GM19023 (cell line): Measurements from ENCODE around the gene CCDC160.
"Not testable (repeated sequence)": the region's sequence is repeated elsewhere in the genome, so short reads cannot be mapped to it uniquely, and the experiment has no call there.

Source experiments
- ATAC-seq: cut with Tn5 transposase; IDR thresholded peaks from one replicate; pipeline ENCODE4 v1.9.1; 2021; ENCODE audit warnings: mild to moderate bottlenecking, moderate library complexity; ENCODE audit not compliant: unreplicated experiment

Gene CCDC160

GRCh38 chrX:134236626-134237614 is at the start of gene CCDC160:
TSS of gene CCDC160 (plus strand) at chrX:134237182. CDS start at chrX:134244801, 7,619 bp downstream.
- ATAC-seq: peak; percentile 71

GRCh38 chrX:134191281-134191680 is 45.7 kb upstream of the CCDC160 start:
- no peak for ATAC-seq

- ATAC-seq: no peak
Measured at GRCh38 chrX:134194915-134195314, 42.1 kb upstream of the CCDC160 start.

- ATAC-seq: no peak
Measured at GRCh38 chrX:134202561-134202960, 34.4 kb upstream of the CCDC160 start.

- ATAC-seq: no peak
Measured at GRCh38 chrX:134206221-134206620, 30.8 kb upstream of the CCDC160 start.

- ATAC-seq: no peak
Measured at GRCh38 chrX:134210465-134210864, 26.5 kb upstream of the CCDC160 start.

GRCh38 chrX:134235236-134235635 is 1.7 kb upstream of the CCDC160 start:
- no peak for ATAC-seq

GRCh38 chrX:134238144-134238543 is 1.2 kb downstream of the CCDC160 start:
- ATAC-seq: not testable (repeated sequence)

GRCh38 chrX:134239016-134239415 is 2.0 kb downstream of the CCDC160 start:
- no peak for ATAC-seq

- no peak for ATAC-seq
Measured at GRCh38 chrX:134240209-134240608, 3.2 kb downstream of the CCDC160 start.

- no peak for ATAC-seq
Measured at GRCh38 chrX:134241960-134242619, 5.1 kb downstream of the CCDC160 start.

GRCh38 chrX:134244043-134244442 is 7.1 kb downstream of the CCDC160 start:
- ATAC-seq: no peak

- ATAC-seq: no peak
Measured at GRCh38 chrX:134246282-134246681, 9.3 kb downstream of the CCDC160 start.

- ATAC-seq: no peak
Measured at GRCh38 chrX:134247492-134247891, 10.5 kb downstream of the CCDC160 start.

GRCh38 chrX:134249241-134249640 is 12.3 kb downstream of the CCDC160 start:
- ATAC-seq: no peak

GRCh38 chrX:134251241-134251640 is 14.3 kb downstream of the CCDC160 start:
- ATAC-seq: no peak

GRCh38 chrX:134254511-134254910 is 17.5 kb downstream of the CCDC160 start:
- ATAC-seq: no peak

- no peak for ATAC-seq
Measured at GRCh38 chrX:134255555-134255954, 18.6 kb downstream of the CCDC160 start.

GRCh38 chrX:134256684-134257083 is 19.7 kb downstream of the CCDC160 start:
- ATAC-seq: no peak

GRCh38 chrX:134258202-134258601 is 21.2 kb downstream of the CCDC160 start:
- no peak for ATAC-seq

GRCh38 chrX:134285934-134286333 is 49.0 kb downstream of the CCDC160 start:
- ATAC-seq: not testable (repeated sequence)

- ATAC-seq: no peak
Measured at GRCh38 chrX:134287346-134287745, 50.4 kb downstream of the CCDC160 start.
